Sigmoid colon (tissue), 4 donors: ENCODE results near the gene CTSF.

Experiments used
- CTCF ChIP-seq, 4 experiments: fragments of 450-650 bp in 3 of 4; fragments of 200-600 bp in 1 of 4; IDR thresholded peaks; one replicate each; pipeline ENCODE4 v1.5.1; 2016 to 2019; ENCODE audit warnings: antibody characterized with exemption in 4 of 4, mild to moderate bottlenecking in 3 of 4, moderate library complexity in 2 of 4
- POLR2AphosphoS5 ChIP-seq, 4 donors: sonication (generic); formaldehyde crosslinking; IDR thresholded peaks; one replicate each; pipeline ENCODE4 v1.6.1; 2017; ENCODE audit warnings: antibody characterized with exemption in 4 of 4

GRCh38 chr11:66562907-66563583 is 5.4 kb downstream of the CTSF start:
- TF ChIP-seq CTCF (IDR thresholded peaks at IDR 0.05) (no peak), POLR2AphosphoS5 (IDR thresholded peaks at IDR 0.05) (no peak)
